ENCODE data around the gene CTNNA3.
"Not testable (repeated sequence)": the region's sequence is repeated elsewhere in the genome, so short reads cannot be mapped to it uniquely, and the experiment has no call there.

The CTNNA3 gene

GRCh38 chr10:67696029-67696428, at the start of gene CTNNA3:
CTNNA3 (minus strand) TSS chr10:67696195.
- no peak for TF ChIP-seq CTCF (IDR thresholded peaks at IDR 0.05; ENCODE audit: insufficient read depth, low read depth, low read length, missing control alignments)
- DNase-seq (ENCODE audit: low read depth), result no peak
- H3K4me3 ChIP-seq (ENCODE audit: low read length), result no peak within 1 kb of the TSS

DNA sequence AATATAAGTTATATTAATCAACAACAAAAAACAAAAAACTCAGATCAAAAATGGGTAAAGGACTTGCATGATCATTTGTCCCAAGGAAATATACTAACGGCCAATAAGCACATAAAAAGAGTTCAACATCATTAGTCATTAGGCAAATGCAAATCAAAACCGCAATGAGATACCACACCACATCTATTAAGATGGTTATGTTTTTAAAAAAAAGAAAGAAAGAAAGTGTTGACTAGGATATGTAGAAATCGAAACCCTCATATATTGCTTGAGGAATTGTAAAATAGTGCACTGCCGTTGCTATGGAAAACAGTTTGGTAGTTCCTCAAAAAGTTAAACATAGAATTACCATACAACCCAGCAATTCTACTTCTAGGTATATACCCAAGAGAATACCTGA, 39.4 kb upstream of the CTNNA3 start:
- H3K4me3 ChIP-seq (ENCODE audit: low read length), result no peak overlapping the region
- DNase-seq (ENCODE audit: low read depth), result no peak
- TF ChIP-seq CTCF (IDR thresholded peaks at IDR 0.05; ENCODE audit: insufficient read depth, low read depth, low read length, missing control alignments), result no peak

GRCh38 chr10:67733511-67733910, 37.5 kb upstream of the CTNNA3 start:
- no peak for TF ChIP-seq CTCF (IDR thresholded peaks at IDR 0.05; ENCODE audit: insufficient read depth, low read depth, low read length, missing control alignments)
- no peak for DNase-seq (ENCODE audit: low read depth)
- no peak overlapping the region for H3K4me3 ChIP-seq (ENCODE audit: low read length)

DNA sequence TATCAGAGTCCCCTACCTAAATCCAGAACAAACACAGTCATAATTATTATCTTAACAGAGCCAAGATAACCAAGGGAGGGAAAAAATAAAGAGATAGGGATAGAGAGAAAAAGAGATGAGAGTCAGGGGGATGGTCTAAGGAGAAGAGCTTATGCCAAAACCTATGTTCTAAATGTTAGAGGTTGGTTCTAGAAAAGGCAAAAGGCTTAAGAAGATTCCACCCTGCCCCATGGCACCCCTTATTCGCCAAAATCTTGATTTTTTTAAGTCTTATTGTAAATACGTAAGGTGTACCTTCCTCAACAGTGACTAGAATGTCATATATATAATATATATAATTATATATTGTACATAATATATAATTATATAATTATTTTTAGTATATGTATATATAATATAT, 29.6 kb upstream of the CTNNA3 start:
- no peak overlapping the region for H3K4me3 ChIP-seq (ENCODE audit: low read length)
- no peak for TF ChIP-seq CTCF (IDR thresholded peaks at IDR 0.05; ENCODE audit: insufficient read depth, low read depth, low read length, missing control alignments)
- DNase-seq (ENCODE audit: low read depth), result no peak

DNA sequence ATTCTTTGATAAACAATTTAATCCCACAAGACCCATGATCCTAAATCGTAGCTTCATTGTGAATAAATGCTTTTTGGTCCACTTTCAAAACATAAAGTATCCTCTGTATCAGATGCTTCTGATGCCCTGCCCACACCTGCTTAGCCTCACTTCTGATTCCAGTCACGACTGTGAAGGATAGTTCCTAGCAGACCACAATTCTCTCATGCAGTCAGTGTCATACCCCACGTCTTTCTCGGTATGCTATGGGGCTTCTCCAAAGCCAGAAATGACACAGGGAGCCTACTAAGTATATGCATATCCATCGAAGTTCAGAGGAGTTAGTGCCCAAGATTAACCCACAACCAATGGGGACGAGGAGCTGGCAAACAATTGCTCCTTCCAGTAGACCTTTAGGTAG, 27.6 kb upstream of the CTNNA3 start:
- TF ChIP-seq CTCF (IDR thresholded peaks at IDR 0.05; ENCODE audit: insufficient read depth, low read depth, low read length, missing control alignments), result no peak

GRCh38 chr10:67722113-67722512, 26.1 kb upstream of the CTNNA3 start:
- no peak for DNase-seq (ENCODE audit: low read depth)
- H3K4me3 ChIP-seq (ENCODE audit: low read length), result no peak overlapping the region
- TF ChIP-seq CTCF (IDR thresholded peaks at IDR 0.05; ENCODE audit: insufficient read depth, low read depth, low read length, missing control alignments), result no peak

More for the DNA sequence above, 27.6 kb upstream of the CTNNA3 start:
- no peak for DNase-seq (ENCODE audit: low read depth)
- H3K4me3 ChIP-seq (ENCODE audit: low read length), result no peak overlapping the region

GRCh38 chr10:67716455-67716854, 20.5 kb upstream of the CTNNA3 start:
- not testable (repeated sequence) for DNase-seq (ENCODE audit: low read depth); H3K4me3 ChIP-seq (ENCODE audit: low read length)

- TF ChIP-seq CTCF (IDR thresholded peaks at IDR 0.05; ENCODE audit: insufficient read depth, low read depth, low read length, missing control alignments), result no peak
- DNase-seq (ENCODE audit: low read depth), result no peak
- no peak overlapping the region for H3K4me3 ChIP-seq (ENCODE audit: low read length)
Observed at GRCh38 chr10:67705921-67706320, 9.9 kb upstream of the CTNNA3 start.

DNA sequence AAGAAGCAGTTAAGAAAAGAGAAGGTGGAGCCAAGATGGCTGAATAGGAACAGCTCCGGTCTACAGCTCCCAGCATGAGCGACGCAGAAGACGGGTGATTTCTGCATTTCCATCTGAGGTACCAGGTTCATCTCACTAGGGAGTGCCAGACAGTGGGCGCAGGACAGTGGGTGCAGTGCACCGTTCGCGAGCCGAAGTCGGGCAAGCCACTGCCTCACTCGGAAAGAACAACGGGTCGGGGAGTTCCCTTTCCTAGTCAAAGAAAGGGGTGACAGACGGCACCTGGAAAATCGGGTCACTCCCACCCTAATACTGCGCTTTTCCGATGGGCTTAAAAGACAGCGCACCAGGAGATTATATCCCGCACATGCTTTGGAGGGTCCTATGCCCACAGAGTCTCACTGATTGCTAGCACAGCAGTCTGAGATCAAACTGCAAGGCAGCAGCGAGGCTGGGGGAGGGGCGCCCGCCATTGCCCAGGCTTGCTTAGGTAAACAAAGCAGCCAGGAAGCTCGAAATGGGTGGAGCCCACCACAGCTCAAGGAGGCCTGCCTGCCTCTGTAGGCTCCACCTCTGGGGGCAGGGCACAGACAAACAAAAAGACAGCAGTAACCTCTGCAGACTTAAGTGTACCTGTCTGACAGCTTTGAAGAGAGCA, 3.7 kb upstream of the CTNNA3 start:
- not testable (repeated sequence) for DNase-seq (ENCODE audit: low read depth); H3K4me3 ChIP-seq (ENCODE audit: low read length)

Data from epithelial cell of esophagus (primary cell).